Activated CD4-positive, alpha-beta T cell treated with anti-CD3 and anti-CD28 coated beads, Interleukin-2, amount 50 U/mL, for 24 hours (primary cell): Measurements from ENCODE around the gene SCLT1.

Experiments
- DNase-seq, 2 donors: peaks; one replicate each; pipeline ENCODE4 v3.0.0-alpha.2; 2020; ENCODE audit warnings: low read depth in 1 of 2, low spot score in 1 of 2

The SCLT1 gene

DNA sequence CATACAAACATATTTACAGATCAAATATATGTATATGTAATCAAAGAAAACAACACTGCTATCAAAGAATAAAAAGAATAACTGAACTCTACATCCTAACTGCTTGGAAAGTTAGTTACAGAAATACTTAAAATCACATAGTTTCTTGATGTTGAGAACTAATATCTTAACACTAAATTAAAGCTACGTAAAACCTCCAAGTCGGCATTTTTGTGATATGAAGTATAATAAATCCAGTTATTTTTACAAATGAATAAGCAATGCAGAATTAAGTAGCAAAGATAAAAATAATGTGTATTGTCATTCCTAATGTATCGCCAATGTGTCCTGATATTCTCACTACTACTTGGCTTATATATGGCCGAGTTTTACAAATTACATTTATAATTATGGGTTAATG is 215.4 kb downstream of the SCLT1 start:
- DNase-seq: no peak

- no peak for DNase-seq
These were observed 217.1 kb downstream of the SCLT1 start for GRCh38 chr4:128876200-128876599.

GRCh38 chr4:128871948-128872347 is 221.4 kb downstream of the SCLT1 start:
- no peak for DNase-seq

DNA sequence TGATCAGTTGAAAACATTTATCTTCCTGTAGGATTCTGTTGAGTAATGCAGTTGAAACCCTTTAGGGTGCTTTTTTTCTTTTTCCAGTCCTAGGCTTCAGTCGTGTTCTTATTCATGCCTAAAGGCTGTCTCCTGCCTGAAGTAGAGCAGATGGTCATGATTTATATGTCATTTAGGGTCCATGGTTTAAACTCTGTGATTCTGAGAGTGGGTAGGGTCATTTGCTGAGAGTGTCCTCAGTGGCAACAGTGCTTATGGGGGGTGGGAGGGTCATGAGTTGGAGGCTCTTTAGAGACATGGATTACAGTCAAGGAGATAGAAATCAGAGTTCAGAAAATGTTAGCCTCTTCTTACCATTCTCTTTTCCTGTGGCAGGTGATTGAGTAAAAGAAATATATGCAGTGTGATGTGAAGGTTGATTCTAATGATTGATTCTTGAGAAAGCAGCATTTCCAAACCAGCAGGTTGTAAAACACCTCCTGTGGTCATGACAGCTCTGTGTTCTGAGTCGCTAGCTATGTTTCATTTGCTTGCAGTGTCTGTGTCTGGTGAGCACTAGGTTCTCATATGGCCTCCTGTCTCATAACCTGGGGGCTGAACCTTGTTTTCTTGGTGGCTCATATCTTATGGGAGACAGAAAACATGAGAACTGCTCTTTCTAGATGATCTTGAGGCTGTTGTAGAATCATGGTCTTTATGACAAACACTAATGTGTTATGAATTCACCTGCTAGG is 223.4 kb downstream of the SCLT1 start:
- DNase-seq: no peak

GRCh38 chr4:128868758-128869157 is 224.6 kb downstream of the SCLT1 start:
- DNase-seq: no peak

DNA sequence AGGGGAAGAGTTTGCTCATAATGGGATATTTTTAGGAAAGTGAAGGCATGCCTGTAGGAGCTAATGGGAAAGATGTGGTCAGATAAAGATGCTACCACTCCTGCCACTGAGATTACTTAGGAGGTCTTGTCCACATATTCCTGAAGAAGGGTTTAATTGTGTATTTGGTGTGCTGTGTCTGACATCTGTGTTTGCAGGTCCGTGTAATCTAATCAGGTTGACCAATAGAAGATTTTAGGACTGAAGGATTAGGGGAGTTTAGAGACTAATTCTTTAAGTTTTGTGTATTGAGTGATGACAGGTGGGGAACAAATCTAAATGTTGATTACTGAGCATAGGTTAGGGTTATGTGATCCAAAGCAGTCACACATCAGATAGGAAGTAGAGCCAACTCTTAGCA is 226.6 kb downstream of the SCLT1 start:
- no peak for DNase-seq

DNA sequence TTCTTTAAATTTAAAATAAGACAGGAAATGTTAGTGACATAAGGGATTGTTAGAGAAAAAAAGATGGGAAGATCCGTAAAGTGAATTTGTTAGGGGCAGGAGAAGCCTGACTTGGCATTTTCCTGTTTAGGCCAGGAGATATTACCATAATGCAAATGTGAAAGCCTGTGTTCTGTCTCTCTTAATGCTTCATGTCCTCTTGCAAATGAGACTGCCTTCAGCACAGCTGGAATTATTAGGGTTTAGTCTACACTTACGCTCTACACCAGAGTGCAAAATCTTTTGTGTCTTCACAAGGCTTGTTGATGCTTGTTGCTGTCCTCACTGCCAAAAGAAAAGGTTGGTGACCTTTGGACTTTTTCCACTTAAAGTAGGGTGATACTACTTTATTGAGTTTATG is 227.1 kb downstream of the SCLT1 start:
- no peak for DNase-seq

DNA sequence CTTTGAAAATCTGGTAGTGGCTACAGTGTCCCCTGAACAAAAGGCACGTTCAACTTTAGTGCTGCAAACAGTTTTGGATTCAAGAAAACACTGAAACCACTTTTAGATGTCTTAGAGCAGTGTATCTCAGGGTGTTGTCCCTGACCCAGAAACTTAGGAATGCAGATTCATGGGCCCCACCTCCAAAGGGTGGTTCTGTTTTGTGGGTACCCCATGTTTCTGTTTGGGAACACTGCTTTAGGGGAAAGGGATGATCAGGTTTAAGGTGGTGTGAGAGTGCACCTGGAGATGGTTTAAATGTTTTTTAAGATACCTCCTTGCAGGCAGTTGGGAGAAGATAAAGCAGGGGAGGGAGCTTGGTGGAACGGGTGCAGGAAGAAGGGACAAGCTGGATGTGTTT is 228.2 kb downstream of the SCLT1 start:
- no peak for DNase-seq

DNA sequence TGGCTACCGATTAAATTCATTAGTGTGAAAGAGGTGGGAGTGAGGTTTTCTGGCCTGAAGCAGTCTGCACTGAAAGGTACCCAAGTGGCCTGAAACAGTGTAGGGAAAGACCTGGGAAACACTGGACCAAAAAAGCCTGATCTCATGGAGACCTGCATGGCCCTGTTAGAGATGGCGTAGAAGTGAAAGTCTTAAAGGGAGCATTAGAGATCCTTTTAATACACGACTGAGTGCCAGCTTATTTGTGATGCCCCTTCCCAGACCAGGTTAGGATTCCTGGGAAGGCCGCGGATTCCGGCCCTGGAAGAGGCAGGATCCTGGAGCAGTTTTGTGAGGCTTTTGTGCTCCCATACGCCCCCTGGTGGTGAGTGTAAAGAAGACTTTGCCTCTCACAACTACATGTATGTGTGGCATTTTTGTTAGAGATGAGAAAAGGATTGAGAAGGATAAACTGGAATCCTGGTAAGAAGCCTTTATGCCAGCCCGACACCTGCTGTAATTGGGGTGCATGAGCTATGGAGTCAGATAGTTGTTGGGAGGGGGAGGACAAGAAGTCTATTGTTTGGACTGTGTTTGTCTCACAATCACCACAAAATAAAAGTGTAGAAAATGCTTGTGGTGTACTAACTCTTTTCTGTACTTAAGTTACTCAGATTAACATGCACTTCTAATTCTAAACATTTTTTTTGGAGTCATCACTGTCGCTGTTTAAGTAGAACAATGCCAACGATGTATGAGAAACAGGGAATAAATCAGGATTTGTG is 229.8 kb downstream of the SCLT1 start:
- DNase-seq: peak; percentile 34 to 63

- peak; percentile 6 to 43 for DNase-seq
These were observed 230.6 kb downstream of the SCLT1 start for GRCh38 chr4:128862608-128863311.

- DNase-seq: no peak
These were observed 231.4 kb downstream of the SCLT1 start for GRCh38 chr4:128861856-128862518.

- no peak for DNase-seq
These were observed 233.3 kb downstream of the SCLT1 start for GRCh38 chr4:128859887-128860677.

DNA sequence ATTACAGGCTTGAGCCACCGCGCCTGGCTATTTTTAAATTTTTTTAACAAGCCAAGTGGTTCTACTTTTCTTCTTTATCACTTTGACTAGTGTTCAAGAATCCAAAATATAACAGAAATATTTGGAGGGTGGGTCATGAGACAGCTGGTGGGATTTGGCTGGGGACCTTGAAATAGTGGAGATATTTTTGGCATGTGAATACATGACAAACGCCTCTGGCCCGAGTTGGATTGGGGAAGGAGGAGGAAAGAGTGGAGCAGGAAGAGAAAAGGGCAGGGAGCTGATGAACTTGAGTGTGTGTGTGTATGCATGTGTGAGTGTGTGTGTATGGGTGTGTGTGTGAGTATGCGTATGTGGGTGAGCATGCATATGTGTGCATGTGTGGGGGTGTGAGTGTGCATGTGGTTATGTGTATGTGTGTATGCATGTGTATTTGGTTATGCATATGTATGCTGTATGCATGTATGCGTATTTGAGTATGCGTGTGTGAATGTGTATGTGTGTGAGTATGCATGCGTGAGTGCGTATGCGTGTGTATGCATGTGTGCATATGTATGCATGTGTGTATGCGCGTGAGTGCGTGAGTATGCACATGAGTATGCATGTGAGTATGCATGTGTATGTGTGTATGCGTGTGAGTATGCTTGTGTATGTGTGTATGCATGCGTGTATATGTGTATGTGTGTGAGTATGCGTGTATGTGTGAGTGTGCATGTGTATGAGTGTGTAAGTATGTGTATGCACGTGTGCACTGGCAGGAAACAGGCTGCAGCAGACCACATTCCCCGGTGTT is 234.3 kb downstream of the SCLT1 start:
- DNase-seq: no peak

DNA sequence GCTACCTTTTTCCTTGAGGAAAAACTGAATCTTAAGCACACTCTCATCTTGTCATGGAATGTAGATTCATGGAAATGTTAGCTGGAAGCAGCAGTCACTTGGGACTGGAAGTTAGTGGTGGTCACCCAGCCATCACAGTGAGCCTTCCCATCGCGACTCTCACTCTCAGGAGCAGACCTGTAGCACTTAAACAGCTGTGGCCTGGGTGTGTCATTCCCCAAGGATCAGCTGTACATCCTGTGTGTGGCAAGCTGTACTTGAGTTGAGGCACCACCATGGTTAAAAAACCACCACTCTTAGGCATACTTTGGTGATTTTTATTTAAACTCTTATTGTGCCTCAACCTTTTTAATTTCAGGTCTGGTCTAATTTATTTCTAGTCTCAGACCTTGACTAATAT is 237.1 kb downstream of the SCLT1 start:
- DNase-seq: no peak

GRCh38 chr4:128855621-128856020 is 237.7 kb downstream of the SCLT1 start:
- no peak for DNase-seq

- DNase-seq: no peak
These were observed 238.9 kb downstream of the SCLT1 start for GRCh38 chr4:128854433-128854832.

GRCh38 chr4:128853741-128854140 is 239.6 kb downstream of the SCLT1 start:
- no peak for DNase-seq

- no peak for DNase-seq
These were observed 243.1 kb downstream of the SCLT1 start for GRCh38 chr4:128850252-128850651.

DNA sequence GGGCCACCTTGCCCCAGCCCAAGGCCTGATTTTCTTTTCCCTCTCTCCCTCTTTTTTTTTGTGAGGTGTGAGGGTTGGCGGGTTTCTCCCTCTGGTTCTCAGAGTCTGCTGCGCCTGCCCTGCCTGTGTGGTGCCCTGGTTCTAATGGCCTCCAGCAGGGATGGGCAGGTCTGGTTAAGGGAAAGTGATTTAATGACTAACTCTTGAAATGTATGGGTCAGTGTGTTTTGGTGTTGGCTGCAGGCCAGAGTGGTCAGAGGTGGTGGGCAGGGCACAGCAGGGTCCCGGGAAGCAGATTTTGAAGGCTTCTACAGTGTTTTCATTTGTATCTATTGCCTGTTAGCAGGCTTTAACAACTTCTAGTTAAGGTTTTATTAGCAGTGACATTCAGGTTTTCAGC is 244.9 kb downstream of the SCLT1 start:
- no peak for DNase-seq
